HFF-Myc (cell line): ENCODE results near the gene SLC4A11.
"Not testable (repeated sequence)": the region's sequence is repeated elsewhere in the genome, so short reads cannot be mapped to it uniquely, and the experiment has no call there.

Experiments
- DNase-seq: peaks from one replicate; pipeline ENCODE4 v3.0.0-alpha.2; 2011; ENCODE audit warnings: low read depth; ENCODE audit errors: extremely low read depth
- H3K4me3 ChIP-seq: replicated peaks from 2 replicates; pipeline ENCODE4 v1.5.1; 2011; ENCODE audit warnings: low read depth, mild to moderate bottlenecking, control low read depth, low read length
- CTCF ChIP-seq: IDR thresholded peaks from 2 replicates; pipeline ENCODE4 v1.5.1; 2012; ENCODE audit warnings: mild to moderate bottlenecking, low read depth, low read length, control low read depth; ENCODE audit errors: missing control alignments

SLC4A11 gene

GRCh38 chr20:3183896-3184612, 54.9 kb downstream of the SLC4A11 start:
- DNase-seq: no peak
- no peak for TF ChIP-seq CTCF
- H3K4me3 ChIP-seq: no peak overlapping the region

GRCh38 chr20:3182429-3182828, 56.6 kb downstream of the SLC4A11 start:
- not testable (repeated sequence) for H3K4me3 ChIP-seq, DNase-seq

- no peak for DNase-seq
- H3K4me3 ChIP-seq: no peak overlapping the region
- TF ChIP-seq CTCF: no peak
Observed at GRCh38 chr20:3181270-3181669, 57.7 kb downstream of the SLC4A11 start.

GRCh38 chr20:3180319-3180718, 58.7 kb downstream of the SLC4A11 start:
- DNase-seq: no peak

DNA sequence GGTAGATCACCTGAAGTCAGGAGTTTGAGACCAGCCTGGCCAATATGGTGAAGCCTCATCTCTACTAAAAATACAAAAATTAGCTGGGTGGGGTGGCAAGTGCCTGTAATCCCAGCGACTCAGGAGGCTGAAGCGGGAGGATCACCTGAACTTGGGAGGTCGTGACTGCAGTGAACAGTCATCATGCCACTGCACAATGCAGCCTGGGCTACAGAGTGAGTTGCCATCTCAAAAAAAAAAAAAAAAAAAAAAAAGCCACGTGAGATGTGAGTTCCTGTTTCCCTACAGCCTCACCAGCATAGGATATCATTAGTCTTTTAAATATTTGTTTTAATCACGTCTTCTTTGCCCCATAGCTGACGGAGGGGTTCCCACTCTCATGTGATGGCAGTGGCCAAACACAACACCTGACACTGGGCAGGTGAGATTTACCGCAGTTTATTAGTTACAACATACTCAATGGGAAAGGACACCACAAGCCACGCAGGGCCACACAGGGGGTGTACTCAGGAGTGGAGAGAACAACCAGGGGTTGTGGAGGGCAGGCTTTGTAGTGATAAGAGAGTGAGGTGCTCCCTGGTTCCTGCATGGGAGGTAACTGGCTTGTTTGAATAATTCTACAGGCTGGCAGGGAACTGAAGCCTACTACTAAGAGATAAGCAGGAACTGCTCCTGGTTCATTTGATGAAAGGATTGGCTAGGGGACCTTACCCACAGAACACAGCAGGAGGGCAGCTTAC, 61.1 kb downstream of the SLC4A11 start:
- no peak for DNase-seq
- no peak for TF ChIP-seq CTCF
- no peak overlapping the region for H3K4me3 ChIP-seq

More at GRCh38 chr20:3180319-3180718, 58.7 kb downstream of the SLC4A11 start:
- H3K4me3 ChIP-seq: no peak overlapping the region
- no peak for TF ChIP-seq CTCF
